ENCODE results near the gene TMEM167A.

- TF ChIP-seq CTCF (IDR thresholded peaks at IDR 0.05; ENCODE audit: low read depth, low read length) (no peak), POLR2A (IDR thresholded peaks at IDR 0.05; ENCODE audit: extremely low read depth, insufficient read length) (no peak), MYC (IDR thresholded peaks at IDR 0.05; ENCODE audit: low read depth, low read length) (no peak)
Measured at GRCh38 chr5:83082750-83083149, 5.6 kb upstream of the TMEM167A start.
